IMR-90 (cell line): ENCODE results near the gene RAPGEF1. TPM values are rescaled to one million over a fixed set of nuclear protein-coding genes. Genes with fewer than 3 reads are reported as not detected.

ENCODE experiments used
- ATAC-seq: fragments of 200-7000 bp; cut with Tn5 transposase; 2 replicates; pipeline ENCODE4 v1.9.1; 2020; ENCODE audit warnings: low read depth, mild to moderate bottlenecking, moderate library complexity
- BruUV-seq: library from RNA; stranded (reverse); fragments of 400-500 nt; replicated peaks from 2 replicates; lab custom pipeline; 2021; lab: Mats Ljungman, UMichigan
- CTCF ChIA-PET: fragments of 300-600 bp; formaldehyde crosslinking; extraction: SDS; loops from one replicate; lab custom pipeline; 2021; ENCODE audit warnings: antibody characterized with exemption; lab: Yijun Ruan, JAX
- POLR2A ChIA-PET: fragments of 300-600 bp; sonication (Branson Sonifier 250); formaldehyde crosslinking; loops from one replicate; lab custom pipeline; 2022; ENCODE audit warnings: antibody characterized with exemption; ENCODE audit not compliant: unreplicated experiment; lab: Charles Lee
- DNase-seq: peaks from one replicate; pipeline ENCODE4 v3.0.0; 2013
- H2AFZ ChIP-seq: replicated peaks from 2 replicates; pipeline ENCODE3; 2013; ENCODE audit warnings: low read length, mild to moderate bottlenecking; ENCODE audit not compliant: poor library complexity
- H2AK5ac ChIP-seq: 2 replicates; pipeline ENCODE4 v1.6.1; 2013; ENCODE audit warnings: low read depth, low read length, inconsistent platforms
- H2AK9ac ChIP-seq: replicated peaks from 2 replicates; pipeline ENCODE3; 2013; ENCODE audit warnings: mild to moderate bottlenecking, low read depth, low read length, moderate library complexity; ENCODE audit not compliant: poor library complexity
- H2BK120ac ChIP-seq: 2 replicates; pipeline ENCODE4 v1.6.1; 2013; ENCODE audit warnings: low read depth, low read length, inconsistent platforms
- H2BK15ac ChIP-seq: 3 replicates; pipeline ENCODE4 v1.6.1; 2013; ENCODE audit warnings: low read depth, low read length, inconsistent platforms
- H2BK20ac ChIP-seq: 2 replicates; pipeline ENCODE4 v1.6.1; 2013; ENCODE audit warnings: low read depth, mild to moderate bottlenecking, inconsistent platforms, low read length, moderate library complexity
- H2BK5ac ChIP-seq: 2 replicates; pipeline ENCODE4 v1.6.1; 2013; ENCODE audit warnings: mild to moderate bottlenecking, low read depth, low read length, inconsistent platforms; ENCODE audit not compliant: poor library complexity, severe bottlenecking
- H3K14ac ChIP-seq: replicated peaks from 2 replicates; pipeline ENCODE4 v1.6.1; 2013; ENCODE audit warnings: low read depth, low read length, inconsistent platforms
- H3K18ac ChIP-seq: 2 replicates; pipeline ENCODE4 v1.6.1; 2013; ENCODE audit warnings: low read depth, low read length, control low read depth
- H3K23ac ChIP-seq: 2 replicates; pipeline ENCODE4 v1.6.1; 2013; ENCODE audit warnings: low read depth, low read length, inconsistent platforms
- H3K27ac ChIP-seq: 2 replicates; pipeline ENCODE4 v1.5.1; 2013; ENCODE audit warnings: mild to moderate bottlenecking, control low read depth, low read length; ENCODE audit not compliant: insufficient read depth
- H3K27me3 ChIP-seq: 2 replicates; pipeline ENCODE4 v1.6.1; 2013; ENCODE audit warnings: low read length; ENCODE audit not compliant: control insufficient read depth, insufficient read depth
- H3K36me3 ChIP-seq: 2 replicates; pipeline ENCODE4 v1.6.1; 2013; ENCODE audit warnings: low read length, mixed read lengths; ENCODE audit not compliant: control insufficient read depth, insufficient read depth
- H3K4ac ChIP-seq: 2 replicates; pipeline ENCODE4 v1.6.1; 2013; ENCODE audit warnings: low read depth, low read length, inconsistent platforms
- H3K4me1 ChIP-seq: 2 replicates; pipeline ENCODE4 v1.6.1; 2013; ENCODE audit warnings: low read length, mixed read lengths; ENCODE audit not compliant: control insufficient read depth, insufficient read depth
- H3K4me2 ChIP-seq: 2 replicates; pipeline ENCODE4 v1.6.1; 2013; ENCODE audit warnings: low read depth, mild to moderate bottlenecking, control low read depth, low read length, moderate library complexity
- H3K4me3 ChIP-seq: 2 replicates; pipeline ENCODE4 v1.5.1; 2013; ENCODE audit warnings: low read depth, mild to moderate bottlenecking, control low read depth, low read length, moderate library complexity; ENCODE audit not compliant: insufficient read depth
- H3K56ac ChIP-seq: 2 replicates; pipeline ENCODE4 v1.6.1; 2013; ENCODE audit warnings: low read length, inconsistent platforms; ENCODE audit not compliant: insufficient read depth; ENCODE audit errors: extremely low read depth
- H3K79me1 ChIP-seq, 2 experiments: 2 replicates each; pipeline ENCODE4 v1.6.1; 2013; ENCODE audit warnings: low read length in 2 of 2, inconsistent platforms in 1 of 2, low read depth in 1 of 2
- H3K9ac ChIP-seq: 2 replicates; pipeline ENCODE4 v1.6.1; 2013; ENCODE audit warnings: low read depth, low read length, control low read depth
- H3K9me1 ChIP-seq: 2 replicates; pipeline ENCODE4 v1.6.1; 2013; ENCODE audit warnings: low read length, inconsistent platforms; ENCODE audit not compliant: insufficient read depth
- H3K9me3 ChIP-seq: 2 replicates; pipeline ENCODE4 v1.6.1; 2013; ENCODE audit warnings: low read length; ENCODE audit not compliant: control insufficient read depth, insufficient read depth
- H4K20me1 ChIP-seq: 2 replicates; pipeline ENCODE4 v1.6.1; 2013; ENCODE audit warnings: low read length, inconsistent platforms; ENCODE audit not compliant: insufficient read depth
- H4K5ac ChIP-seq: 2 replicates; pipeline ENCODE4 v1.6.1; 2013; ENCODE audit warnings: mild to moderate bottlenecking, low read depth, low read length, control low read depth
- H4K8ac ChIP-seq, 2 experiments: 2 replicates each; pipeline ENCODE4 v1.6.1; 2013; ENCODE audit warnings: low read depth in 2 of 2, low read length in 2 of 2, control low read depth in 1 of 2, inconsistent platforms in 1 of 2
- H4K91ac ChIP-seq: 2 replicates; pipeline ENCODE4 v1.6.1; 2013; ENCODE audit warnings: low read depth, low read length, inconsistent platforms; ENCODE audit not compliant: insufficient read depth
- BHLHE40 ChIP-seq: fragments of 150-350 bp; IDR thresholded peaks from 2 replicates; pipeline ENCODE4 v1.6.1; 2016; ENCODE audit warnings: mild to moderate bottlenecking, low read depth, low read length
- CEBPB ChIP-seq: IDR thresholded peaks from 2 replicates; pipeline ENCODE4 v1.6.1; 2012; ENCODE audit warnings: low read depth, low read length, improper control_type of control experiment
- CHD1 ChIP-seq: IDR thresholded peaks from 2 replicates; pipeline ENCODE4 v1.6.1; 2012; ENCODE audit warnings: low read depth, low read length, improper control_type of control experiment
- FOS ChIP-seq: fragments of 150-350 bp; IDR thresholded peaks from 2 replicates; pipeline ENCODE4 v1.6.1; 2016; ENCODE audit warnings: low read depth, low read length
- MAFK ChIP-seq: IDR thresholded peaks from 2 replicates; pipeline ENCODE4 v1.6.1; 2012; ENCODE audit warnings: low read depth, low read length, improper control_type of control experiment
- MAZ ChIP-seq: IDR thresholded peaks from 2 replicates; pipeline ENCODE4 v1.6.1; 2012; ENCODE audit warnings: low read depth, mild to moderate bottlenecking, low read length, improper control_type of control experiment, moderate library complexity, borderline replicate concordance
- MXI1 ChIP-seq: IDR thresholded peaks from 2 replicates; pipeline ENCODE4 v1.6.1; 2012; ENCODE audit warnings: low read depth, mild to moderate bottlenecking, low read length, moderate library complexity, borderline replicate concordance
- NFE2L2 ChIP-seq: fragments of 150-350 bp; IDR thresholded peaks from 2 replicates; pipeline ENCODE4 v1.6.1; 2016; ENCODE audit warnings: low read depth, mild to moderate bottlenecking, low read length
- POLR2A ChIP-seq: IDR thresholded peaks from 2 replicates; pipeline ENCODE4 v1.6.1; 2012; ENCODE audit warnings: mild to moderate bottlenecking, low read depth, low read length
- RAD21 ChIP-seq: IDR thresholded peaks from 2 replicates; pipeline ENCODE4 v1.6.1; 2012; ENCODE audit warnings: low read length, improper control_type of control experiment
- RCOR1 ChIP-seq: IDR thresholded peaks from 2 replicates; pipeline ENCODE4 v1.6.1; 2012; ENCODE audit warnings: mild to moderate bottlenecking, low read length, improper control_type of control experiment; ENCODE audit not compliant: insufficient replicate concordance
- RFX5 ChIP-seq: IDR thresholded peaks from 2 replicates; pipeline ENCODE4 v1.8.0; 2012; ENCODE audit warnings: low read depth, mild to moderate bottlenecking, low read length, moderate library complexity
- SMC3 ChIP-seq: fragments of 150-350 bp; IDR thresholded peaks from 2 replicates; pipeline ENCODE4 v1.6.1; 2016; ENCODE audit warnings: low read depth, mild to moderate bottlenecking, antibody characterized with exemption, low read length, moderate library complexity
- WGBS, 2 experiments: methylation state at CpG; one replicate each; pipeline versions ENCODE4 v1.1.5 to v1.1.7; 2013; ENCODE audit warnings: missing lambda C conversion rate in 2 of 2; ENCODE audit not compliant: insufficient read length in 1 of 2; ENCODE audit errors: extremely low coverage in 2 of 2; 5-methylcytosine and 5-hydroxymethylcytosine counted together
- dilution Hi-C: fragments of 300-500 bp; cut with HindIII; formaldehyde crosslinking; loops from one replicate; pipeline ENCODE4 v1.14.3; 2018; ENCODE audit warnings: low sequenced_read_pairs; ENCODE audit not compliant: unreplicated experiment
- in situ Hi-C: fragments of 300-500 bp; cut with MboI; formaldehyde crosslinking; loops from 3 replicates; pipeline ENCODE4 v1.14.3; 2019; ENCODE audit warnings: low sequenced_read_pairs, inconsistent platforms, mixed read lengths
- intact Hi-C: fragments of 100-400 bp; cut with micrococcal nuclease; formaldehyde crosslinking; loops from 2 replicates; pipeline ENCODE4 v1.10.0; 2022
- polyA plus RNA-seq, 3 experiments: library from polyadenylated mRNA; depleted of rRNA; stranded (reverse); fragments of >200 nt; gene quantifications; 2 replicates each; pipeline ENCODE4 v1.2.3, GENCODE V29; 2012; ENCODE audit warnings: low replicate concordance in 1 of 3
- total RNA-seq: library from RNA; depleted of rRNA; stranded (reverse); fragments of >200 nt; gene quantifications from 2 replicates; pipeline ENCODE4 v1.2.3, GENCODE V29; 2012
- TF ChIP-seq, protein P1 (sequence below): fragments of 150-350 bp; IDR thresholded peaks from 2 replicates; pipeline ENCODE4 v1.6.1; 2016; ENCODE audit warnings: low read depth, mild to moderate bottlenecking, low read length, moderate library complexity, borderline replicate concordance
- TF ChIP-seq, protein P2 (sequence below): conservative IDR thresholded peaks from 2 replicates; pipeline ENCODE4 v1.5.1; 2012; ENCODE audit warnings: mild to moderate bottlenecking, low read depth, low read length, improper control_type of control experiment
- TF ChIP-seq, protein P3 (sequence below): fragments of 150-350 bp; IDR thresholded peaks from 2 replicates; pipeline ENCODE4 v1.6.1; 2017; ENCODE audit warnings: mild to moderate bottlenecking, antibody characterized with exemption, low read length, low read depth

RAPGEF1 gene
- total and polyA plus RNA-seq, 2 of the 4 experiments (the other 2 are of a cell fraction), result 13.1 to 22.3 TPM

DNA sequence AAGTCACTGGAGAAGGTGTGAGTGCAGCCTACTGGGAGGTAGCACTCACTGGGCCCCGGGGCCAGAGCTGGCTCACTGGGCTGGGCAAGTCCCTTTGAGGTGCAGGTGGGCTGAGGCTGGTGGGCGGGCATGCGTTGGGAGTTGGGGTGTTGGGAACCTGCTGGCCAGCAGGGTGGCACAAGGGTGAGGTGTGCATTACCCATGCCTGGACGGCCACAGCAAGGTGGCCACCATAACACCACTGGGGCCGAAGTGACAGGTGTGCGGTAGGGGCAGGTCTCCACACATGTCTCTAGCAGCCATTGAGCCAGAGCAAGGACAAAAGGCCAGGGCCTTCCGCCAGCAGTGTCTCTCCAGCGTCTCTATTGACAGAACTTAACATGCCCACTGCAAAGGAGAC is 172.0 kb downstream of the RAPGEF1 start:
- H3K23ac ChIP-seq, result no peak overlapping the region
- no peak overlapping the region for H2BK5ac ChIP-seq
- no peak overlapping the region for H4K91ac ChIP-seq
- no peak overlapping the region for H2BK15ac ChIP-seq
- dilution Hi-C loops (no loop called here), intact Hi-C loops (no loop called here), in situ Hi-C loops (no loop called here)
- no peaks in the 10 kb centered on the region for H4K20me1 ChIP-seq
- H3K4me3 ChIP-seq, result no peak overlapping the region
- no peak overlapping the region for H3K18ac ChIP-seq
- H3K9ac ChIP-seq, result no peak overlapping the region
- no peak for TF ChIP-seq RFX5
- no peak for TF ChIP-seq MXI1
- TF ChIP-seq, protein P1, sequence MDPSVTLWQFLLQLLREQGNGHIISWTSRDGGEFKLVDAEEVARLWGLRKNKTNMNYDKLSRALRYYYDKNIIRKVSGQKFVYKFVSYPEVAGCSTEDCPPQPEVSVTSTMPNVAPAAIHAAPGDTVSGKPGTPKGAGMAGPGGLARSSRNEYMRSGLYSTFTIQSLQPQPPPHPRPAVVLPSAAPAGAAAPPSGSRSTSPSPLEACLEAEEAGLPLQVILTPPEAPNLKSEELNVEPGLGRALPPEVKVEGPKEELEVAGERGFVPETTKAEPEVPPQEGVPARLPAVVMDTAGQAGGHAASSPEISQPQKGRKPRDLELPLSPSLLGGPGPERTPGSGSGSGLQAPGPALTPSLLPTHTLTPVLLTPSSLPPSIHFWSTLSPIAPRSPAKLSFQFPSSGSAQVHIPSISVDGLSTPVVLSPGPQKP, result no peak
- TF ChIP-seq, protein P2, sequence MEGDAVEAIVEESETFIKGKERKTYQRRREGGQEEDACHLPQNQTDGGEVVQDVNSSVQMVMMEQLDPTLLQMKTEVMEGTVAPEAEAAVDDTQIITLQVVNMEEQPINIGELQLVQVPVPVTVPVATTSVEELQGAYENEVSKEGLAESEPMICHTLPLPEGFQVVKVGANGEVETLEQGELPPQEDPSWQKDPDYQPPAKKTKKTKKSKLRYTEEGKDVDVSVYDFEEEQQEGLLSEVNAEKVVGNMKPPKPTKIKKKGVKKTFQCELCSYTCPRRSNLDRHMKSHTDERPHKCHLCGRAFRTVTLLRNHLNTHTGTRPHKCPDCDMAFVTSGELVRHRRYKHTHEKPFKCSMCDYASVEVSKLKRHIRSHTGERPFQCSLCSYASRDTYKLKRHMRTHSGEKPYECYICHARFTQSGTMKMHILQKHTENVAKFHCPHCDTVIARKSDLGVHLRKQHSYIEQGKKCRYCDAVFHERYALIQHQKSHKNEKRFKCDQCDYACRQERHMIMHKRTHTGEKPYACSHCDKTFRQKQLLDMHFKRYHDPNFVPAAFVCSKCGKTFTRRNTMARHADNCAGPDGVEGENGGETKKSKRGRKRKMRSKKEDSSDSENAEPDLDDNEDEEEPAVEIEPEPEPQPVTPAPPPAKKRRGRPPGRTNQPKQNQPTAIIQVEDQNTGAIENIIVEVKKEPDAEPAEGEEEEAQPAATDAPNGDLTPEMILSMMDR, result no peak
- no peak for TF ChIP-seq MAZ
- TF ChIP-seq BHLHE40, result no peak
- no peak for TF ChIP-seq CHD1
- TF ChIP-seq CEBPB, result no peak
- no peak for TF ChIP-seq SMC3
- TF ChIP-seq POLR2A, result no peak
- no peak for TF ChIP-seq NFE2L2
- TF ChIP-seq RCOR1, result no peak
- no peak for TF ChIP-seq RAD21
- no peak for TF ChIP-seq MAFK
- TF ChIP-seq, protein P3, sequence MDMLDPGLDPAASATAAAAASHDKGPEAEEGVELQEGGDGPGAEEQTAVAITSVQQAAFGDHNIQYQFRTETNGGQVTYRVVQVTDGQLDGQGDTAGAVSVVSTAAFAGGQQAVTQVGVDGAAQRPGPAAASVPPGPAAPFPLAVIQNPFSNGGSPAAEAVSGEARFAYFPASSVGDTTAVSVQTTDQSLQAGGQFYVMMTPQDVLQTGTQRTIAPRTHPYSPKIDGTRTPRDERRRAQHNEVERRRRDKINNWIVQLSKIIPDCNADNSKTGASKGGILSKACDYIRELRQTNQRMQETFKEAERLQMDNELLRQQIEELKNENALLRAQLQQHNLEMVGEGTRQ, result no peak
- TF ChIP-seq FOS, result no peak
- no peak overlapping the region for H3K27ac ChIP-seq
- no peak overlapping the region for H2BK20ac ChIP-seq
- ChIA-PET CTCF (interaction anchor here (0.6 kb wide), 1 partner anchor 191 kb away, joined by 3 read pairs; no protein-coding TSS in a partner anchor), POLR2A (no interaction called here)
- no peak overlapping the region for H4K5ac ChIP-seq
- no peak overlapping the region for H2AFZ ChIP-seq
- no peak for DNase-seq
- H3K36me3 ChIP-seq, result peaks cover 6% of the 10 kb centered on the region; the same call in 1 of the 2 replicates
- no peaks in the 10 kb centered on the region for H3K79me1 ChIP-seq
- H3K56ac ChIP-seq, result no peak overlapping the region
- ATAC-seq, result no peak
- no peaks in the 10 kb centered on the region for H3K9me3 ChIP-seq
- no peak overlapping the region for H3K4ac ChIP-seq
- H2BK120ac ChIP-seq, result no peak overlapping the region
- H2AK9ac ChIP-seq, result no peak overlapping the region
- no peaks in the 10 kb centered on the region for H3K4me1 ChIP-seq
- no peak overlapping the region for H3K14ac ChIP-seq
- no peak overlapping the region for H2AK5ac ChIP-seq
- no peaks in the 10 kb centered on the region for H3K9me1 ChIP-seq
- no TSS peak for BruUV-seq
- H3K27me3 ChIP-seq, result no peaks in the 10 kb centered on the region
- no peak overlapping the region for H3K4me2 ChIP-seq
- 71% methylated on average over 1 of the region's 8 CpGs; no CpG with 5 or more reads in 1 of the 2 experiments for WGBS, 2 experiments
- H4K8ac ChIP-seq, result no peak overlapping the region
